HepG2 (cell line): ENCODE results near the gene GFPT1. TPM values are rescaled to one million over a fixed set of nuclear protein-coding genes. Genes with fewer than 3 reads are reported as not detected.

ENCODE experiments used
- ATF7 ChIP-seq, 2 experiments: fragments of 450-650 bp in 1 of 2; sonication (generic) in 1 of 2; formaldehyde crosslinking in 1 of 2; IDR thresholded peaks; 2 replicates each; pipeline versions ENCODE4 v1.4.0 to v1.6.1; 2016 to 2020; ENCODE audit warnings: antibody characterized with exemption in 1 of 2, mild to moderate bottlenecking in 1 of 2, missing genetic modification reagents in 1 of 2
- ELF1 ChIP-seq: sonication (generic); formaldehyde crosslinking; IDR thresholded peaks from 2 replicates; pipeline ENCODE4 v1.4.0; 2020; ENCODE audit warnings: missing genetic modification reagents
- GABPA ChIP-seq, 2 experiments: IDR thresholded peaks; 2 replicates each; pipeline ENCODE4 v1.6.1; 2011 to 2016; ENCODE audit warnings: low read depth in 2 of 2, low read length in 1 of 2, missing biosample characterization in 1 of 2, missing genetic modification characterization in 1 of 2
- GATA4 ChIP-seq: sonication (generic); IDR thresholded peaks from 2 replicates; pipeline ENCODE4 v1.6.1; 2016; ENCODE audit warnings: antibody characterized with exemption, low read depth, borderline replicate concordance
- HIVEP1 ChIP-seq: sonication (generic); formaldehyde crosslinking; IDR thresholded peaks from 2 replicates; pipeline ENCODE4 v1.4.0; 2020; ENCODE audit warnings: mild to moderate bottlenecking, missing genetic modification reagents
- HNRNPK ChIP-seq: fragments of 200-400 bp; formaldehyde crosslinking; IDR thresholded peaks from 2 replicates; pipeline ENCODE4 v1.6.1; 2018; ENCODE audit warnings: low read length, low read depth, moderate library complexity, mild to moderate bottlenecking; ENCODE audit not compliant: poor library complexity, severe bottlenecking
- HOXA7 ChIP-seq: sonication (generic); formaldehyde crosslinking; IDR thresholded peaks from 2 replicates; pipeline ENCODE4 v1.8.1; 2022; ENCODE audit warnings: mild to moderate bottlenecking, missing genetic modification reagents, moderate library complexity
- KLF12 ChIP-seq: sonication (generic); formaldehyde crosslinking; IDR thresholded peaks from 2 replicates; pipeline ENCODE4 v1.4.0; 2020; ENCODE audit warnings: missing genetic modification reagents, borderline replicate concordance
- NPAS2 ChIP-seq: sonication (generic); formaldehyde crosslinking; IDR thresholded peaks from 2 replicates; pipeline ENCODE4 v1.8.0; 2022; ENCODE audit warnings: mild to moderate bottlenecking, missing genetic modification reagents, borderline replicate concordance
- ZNF160 ChIP-seq: sonication (generic); formaldehyde crosslinking; IDR thresholded peaks from 2 replicates; pipeline ENCODE4 v1.8.0; 2022; ENCODE audit warnings: mild to moderate bottlenecking, inconsistent platforms, missing genetic modification reagents
- ZNF451 ChIP-seq: sonication (generic); formaldehyde crosslinking; IDR thresholded peaks from 2 replicates; pipeline ENCODE4 v1.5.0; 2020; ENCODE audit warnings: mild to moderate bottlenecking, missing genetic modification reagents
- ZNF749 ChIP-seq: sonication (generic); formaldehyde crosslinking; IDR thresholded peaks from 2 replicates; pipeline ENCODE4 v1.8.0; 2022; ENCODE audit warnings: mild to moderate bottlenecking, missing genetic modification reagents, moderate library complexity, borderline replicate concordance
- ZNF841 ChIP-seq: sonication (generic); formaldehyde crosslinking; IDR thresholded peaks from 2 replicates; pipeline ENCODE4 v1.8.1; 2023; ENCODE audit warnings: missing genetic modification reagents, borderline replicate concordance
- ZSCAN12 ChIP-seq: sonication (generic); formaldehyde crosslinking; IDR thresholded peaks from 2 replicates; pipeline ENCODE4 v1.9.0; 2021; ENCODE audit warnings: mild to moderate bottlenecking, missing genetic modification reagents
- polyA plus RNA-seq, 8 experiments: library from polyadenylated mRNA; depleted of rRNA in 3 of 8; stranded (reverse) in 7 of 8; unstranded in 1 of 8; fragments of >200 nt; fragmentation: Illumina TruSeq in 4 of 8; extraction: Trizol in 4 of 8; gene quantifications; 2 replicates each; pipeline versions ENCODE4 v1.2.1 to v1.2.3, GENCODE V29; 2011 to 2016; ENCODE audit warnings: low read depth in 4 of 8, missing spikeins in 1 of 8, mixed read lengths in 1 of 8; ENCODE audit not compliant: insufficient read depth in 1 of 8
- total RNA-seq, 5 experiments: library from RNA; depleted of rRNA; stranded (reverse); fragments of >200 nt; fragmentation: Illumina TruSeq; extraction: Trizol; gene quantifications; 2 replicates each; pipeline ENCODE4 v1.2.3, GENCODE V29; 2016; ENCODE audit warnings: low read depth in 1 of 5
- TF ChIP-seq, protein P1 (sequence below): sonication (generic); formaldehyde crosslinking; IDR thresholded peaks from 2 replicates; pipeline ENCODE4 v1.4.0; 2020; ENCODE audit warnings: missing genetic modification reagents
- TF ChIP-seq, protein P2 (sequence below), 2 experiments: sonication (generic) in 1 of 2; formaldehyde crosslinking in 1 of 2; IDR thresholded peaks; 2 replicates each; pipeline versions ENCODE4 v1.5.1 to v1.6.1; 2011 to 2020; ENCODE audit warnings: borderline replicate concordance in 1 of 2, low read depth in 1 of 2, low read length in 1 of 2, mild to moderate bottlenecking in 1 of 2, missing genetic modification reagents in 1 of 2, moderate library complexity in 1 of 2
- TF ChIP-seq, protein P3 (sequence below): sonication (generic); formaldehyde crosslinking; IDR thresholded peaks from 2 replicates; pipeline ENCODE4 v1.4.0; 2020; ENCODE audit warnings: low read depth, missing genetic modification reagents
- TF ChIP-seq, protein P4 (sequence below): sonication (generic); formaldehyde crosslinking; IDR thresholded peaks from 2 replicates; pipeline ENCODE4 v1.4.0; 2020; ENCODE audit warnings: missing genetic modification reagents

Gene GFPT1
- total and polyA plus RNA-seq, 2 of the 13 experiments (the other 11 are each of a cell fraction or from before 2014, with no cell fraction given), result 24.0 to 84.9 TPM

DNA sequence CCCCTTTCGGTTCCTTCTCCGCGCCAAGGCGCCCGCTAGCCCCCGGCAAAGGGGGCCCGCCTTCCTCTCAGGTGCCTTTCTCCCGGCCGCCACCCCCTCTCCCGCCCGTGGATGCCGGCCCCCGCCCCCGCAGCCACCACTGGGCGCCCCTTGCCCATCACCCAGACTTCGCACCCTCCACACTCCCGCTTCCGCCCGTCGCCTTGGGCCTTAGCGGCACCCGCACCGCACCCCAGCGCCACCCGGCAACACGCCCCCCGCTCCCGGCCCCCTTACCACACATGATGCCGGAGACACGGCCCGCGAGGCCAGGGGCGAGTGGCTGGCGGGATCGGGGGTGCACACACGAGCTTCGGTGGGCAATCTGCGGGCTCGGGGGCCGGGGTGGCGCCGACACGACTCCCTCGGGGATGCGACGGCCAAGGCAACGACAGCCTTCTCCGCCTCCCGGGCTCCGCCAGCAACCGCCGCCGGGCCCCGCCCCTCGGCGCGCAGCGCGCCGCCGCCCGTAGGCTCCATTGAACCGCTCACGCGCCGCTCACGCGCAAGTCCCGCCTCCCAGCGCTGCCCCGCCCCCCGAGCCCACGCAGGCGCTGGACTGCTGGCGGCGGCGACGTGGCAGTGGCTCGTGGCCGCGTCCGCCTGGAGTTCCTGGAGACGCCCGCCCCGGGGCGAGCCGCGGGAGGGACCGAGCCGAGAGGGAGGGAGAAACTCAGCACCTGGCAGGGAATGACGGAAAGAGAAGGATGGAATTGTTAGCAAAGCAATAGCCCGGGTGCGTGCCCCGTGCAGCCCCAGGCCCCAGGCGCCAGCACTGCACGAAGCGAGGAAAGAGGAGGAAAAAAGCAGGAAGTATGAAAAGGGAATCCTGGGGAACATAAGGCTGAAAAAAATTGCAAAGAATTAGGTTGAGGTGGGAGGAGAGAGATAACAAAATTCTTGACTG lies at the start of gene GFPT1 (continued):
- TF ChIP-seq NPAS2 (CRISPR knock-in tag), result no peak
- TF ChIP-seq HNRNPK, result peak; percentile 81
- no peak for TF ChIP-seq GABPA (IDR thresholded peaks at IDR 0.05; ENCODE audit: low read depth, low read length)
- no peak for TF ChIP-seq GABPA (CRISPR knock-in tag; IDR thresholded peaks at IDR 0.05; ENCODE audit: low read depth)
- TF ChIP-seq HOXA7 (CRISPR knock-in tag), result peak; percentile 87; the same call in 1 of the 2 replicates
- TF ChIP-seq, protein P1, sequence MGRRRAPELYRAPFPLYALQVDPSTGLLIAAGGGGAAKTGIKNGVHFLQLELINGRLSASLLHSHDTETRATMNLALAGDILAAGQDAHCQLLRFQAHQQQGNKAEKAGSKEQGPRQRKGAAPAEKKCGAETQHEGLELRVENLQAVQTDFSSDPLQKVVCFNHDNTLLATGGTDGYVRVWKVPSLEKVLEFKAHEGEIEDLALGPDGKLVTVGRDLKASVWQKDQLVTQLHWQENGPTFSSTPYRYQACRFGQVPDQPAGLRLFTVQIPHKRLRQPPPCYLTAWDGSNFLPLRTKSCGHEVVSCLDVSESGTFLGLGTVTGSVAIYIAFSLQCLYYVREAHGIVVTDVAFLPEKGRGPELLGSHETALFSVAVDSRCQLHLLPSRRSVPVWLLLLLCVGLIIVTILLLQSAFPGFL (CRISPR knock-in tag), result 0 out of 2 replicates have a peak, but pooled peaks have one; percentile 5
- TF ChIP-seq ELF1 (CRISPR knock-in tag), result peak; percentile 65; the same call in 1 of the 2 replicates
- TF ChIP-seq, protein P2, sequence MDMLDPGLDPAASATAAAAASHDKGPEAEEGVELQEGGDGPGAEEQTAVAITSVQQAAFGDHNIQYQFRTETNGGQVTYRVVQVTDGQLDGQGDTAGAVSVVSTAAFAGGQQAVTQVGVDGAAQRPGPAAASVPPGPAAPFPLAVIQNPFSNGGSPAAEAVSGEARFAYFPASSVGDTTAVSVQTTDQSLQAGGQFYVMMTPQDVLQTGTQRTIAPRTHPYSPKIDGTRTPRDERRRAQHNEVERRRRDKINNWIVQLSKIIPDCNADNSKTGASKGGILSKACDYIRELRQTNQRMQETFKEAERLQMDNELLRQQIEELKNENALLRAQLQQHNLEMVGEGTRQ (IDR thresholded peaks at IDR 0.05; ENCODE audit: low read depth, low read length), result no peak
- TF ChIP-seq, protein P2 (CRISPR knock-in tag; IDR thresholded peaks at IDR 0.05; ENCODE audit: borderline replicate concordance), result no peak; the same call in 1 of the 2 replicates
- no peak for TF ChIP-seq HIVEP1 (CRISPR knock-in tag)
- TF ChIP-seq, protein P3, sequence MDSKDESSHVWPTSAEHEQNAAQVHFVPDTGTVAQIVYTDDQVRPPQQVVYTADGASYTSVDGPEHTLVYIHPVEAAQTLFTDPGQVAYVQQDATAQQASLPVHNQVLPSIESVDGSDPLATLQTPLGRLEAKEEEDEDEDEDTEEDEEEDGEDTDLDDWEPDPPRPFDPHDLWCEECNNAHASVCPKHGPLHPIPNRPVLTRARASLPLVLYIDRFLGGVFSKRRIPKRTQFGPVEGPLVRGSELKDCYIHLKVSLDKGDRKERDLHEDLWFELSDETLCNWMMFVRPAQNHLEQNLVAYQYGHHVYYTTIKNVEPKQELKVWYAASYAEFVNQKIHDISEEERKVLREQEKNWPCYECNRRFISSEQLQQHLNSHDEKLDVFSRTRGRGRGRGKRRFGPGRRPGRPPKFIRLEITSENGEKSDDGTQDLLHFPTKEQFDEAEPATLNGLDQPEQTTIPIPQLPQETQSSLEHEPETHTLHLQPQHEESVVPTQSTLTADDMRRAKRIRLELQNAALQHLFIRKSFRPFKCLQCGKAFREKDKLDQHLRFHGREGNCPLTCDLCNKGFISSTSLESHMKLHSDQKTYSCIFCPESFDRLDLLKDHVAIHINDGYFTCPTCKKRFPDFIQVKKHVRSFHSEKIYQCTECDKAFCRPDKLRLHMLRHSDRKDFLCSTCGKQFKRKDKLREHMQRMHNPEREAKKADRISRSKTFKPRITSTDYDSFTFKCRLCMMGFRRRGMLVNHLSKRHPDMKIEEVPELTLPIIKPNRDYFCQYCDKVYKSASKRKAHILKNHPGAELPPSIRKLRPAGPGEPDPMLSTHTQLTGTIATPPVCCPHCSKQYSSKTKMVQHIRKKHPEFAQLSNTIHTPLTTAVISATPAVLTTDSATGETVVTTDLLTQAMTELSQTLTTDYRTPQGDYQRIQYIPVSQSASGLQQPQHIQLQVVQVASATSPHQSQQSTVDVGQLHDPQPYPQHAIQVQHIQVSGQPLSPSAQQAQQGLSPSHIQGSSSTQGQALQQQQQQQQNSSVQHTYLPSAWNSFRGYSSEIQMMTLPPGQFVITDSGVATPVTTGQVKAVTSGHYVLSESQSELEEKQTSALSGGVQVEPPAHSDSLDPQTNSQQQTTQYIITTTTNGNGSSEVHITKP (CRISPR knock-in tag), result peak; percentile 60; the same call in 1 of the 2 replicates
- TF ChIP-seq GATA4, result peak; percentile 81; the same call in 1 of the 2 replicates
- TF ChIP-seq KLF12 (CRISPR knock-in tag), result peak; percentile 76; the same call in 1 of the 2 replicates
- TF ChIP-seq, protein P4, sequence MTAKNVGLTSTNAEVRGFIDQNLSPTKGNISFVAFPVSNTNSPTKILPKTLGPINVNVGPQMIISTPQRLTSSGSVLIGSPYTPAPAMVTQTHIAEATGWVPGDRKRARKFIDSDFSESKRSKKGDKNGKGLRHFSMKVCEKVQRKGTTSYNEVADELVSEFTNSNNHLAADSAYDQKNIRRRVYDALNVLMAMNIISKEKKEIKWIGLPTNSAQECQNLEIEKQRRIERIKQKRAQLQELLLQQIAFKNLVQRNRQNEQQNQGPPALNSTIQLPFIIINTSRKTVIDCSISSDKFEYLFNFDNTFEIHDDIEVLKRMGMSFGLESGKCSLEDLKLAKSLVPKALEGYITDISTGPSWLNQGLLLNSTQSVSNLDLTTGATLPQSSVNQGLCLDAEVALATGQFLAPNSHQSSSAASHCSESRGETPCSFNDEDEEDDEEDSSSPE (CRISPR knock-in tag), result peak; percentile 88
- TF ChIP-seq ZNF160, result peak; percentile 89; the same call in 1 of the 2 replicates
- no peak; the same call in 1 of the 2 replicates for TF ChIP-seq ZNF749 (CRISPR knock-in tag)
- TF ChIP-seq ZSCAN12 (CRISPR knock-in tag), result peak; percentile 81; the same call in 1 of the 2 replicates
- TF ChIP-seq ATF7 (IDR thresholded peaks at IDR 0.05), result no peak
- TF ChIP-seq ATF7 (CRISPR knock-in tag; IDR thresholded peaks at IDR 0.05), result 0 out of 2 replicates have a peak, but pooled peaks have one; percentile 47
- TF ChIP-seq ZNF841 (CRISPR knock-in tag), result peak; percentile 95
- TF ChIP-seq ZNF451 (CRISPR knock-in tag), result peak; percentile 95
